ENCODE data around the gene PTPN14. TPM values are rescaled to one million over a fixed set of nuclear protein-coding genes. Genes with fewer than 3 reads are reported as not detected.

Gene PTPN14
- total and polyA plus RNA-seq, 2 of the 8 experiments (the other 6 are each of a cell fraction or from before 2014, with no cell fraction given): 14.4 to 93.6 TPM

- Histone ChIP-seq H2BK12ac (ENCODE audit: low read depth, low read length) (no peak overlapping the region), H4K8ac (ENCODE audit: extremely low read depth, insufficient read depth, low read length) (no peak overlapping the region), H2AK5ac (ENCODE audit: low read depth, low read length) (no peak overlapping the region), H4K5ac (ENCODE audit: insufficient read length, low read depth, low read length) (no peak overlapping the region), H3K9ac (replicated peaks in 1 of 4; ENCODE audit: extremely low read depth in 1 of 4, low read depth in 3 of 4, low read length in 3 of 4) (no peak overlapping the region; a peak in 1 of 7 replicates), H3K23ac (ENCODE audit: insufficient read length) (no peak overlapping the region), H2BK15ac (ENCODE audit: low read length) (no peak overlapping the region), H4K20me1 (replicated peaks in 1 of 2; ENCODE audit: control insufficient read depth in 1 of 2, insufficient read depth in 2 of 2, low read length in 2 of 2) (peaks cover 4 to 15% of the 10 kb centered on the region in 2 experiments), H2BK5ac (ENCODE audit: low read depth, low read length) (no peak overlapping the region), H3K27ac (ENCODE audit: low read depth, low read length) (no peak overlapping the region), H4K91ac (replicated peaks; ENCODE audit: insufficient read length, low read length) (no peak overlapping the region), H3K4ac (replicated peaks; ENCODE audit: insufficient read length, low read depth, low read length) (no peak overlapping the region), H3K27me3 (replicated peaks in 1 of 4; ENCODE audit: control insufficient read depth in 3 of 4, extremely low read depth in 1 of 4, insufficient read depth in 3 of 4, low read length in 3 of 4) (no peaks in the 10 kb centered on the region), H3K4me2 (ENCODE audit: insufficient read depth in 1 of 2, low read depth in 2 of 2, low read length in 2 of 2) (no peak overlapping the region; a peak in 1 of 4 replicates), H3K18ac (ENCODE audit: extremely low read depth, low read length) (no peak overlapping the region), H2BK120ac (replicated peaks; ENCODE audit: low read depth, low read length) (no peak overlapping the region), H3K4me1 (replicated peaks in 1 of 4; ENCODE audit: control insufficient read depth in 3 of 4, insufficient read depth in 4 of 4, low read length in 3 of 4) (peaks cover 2 to 9% (median 4%) of the 10 kb centered on the region in 4 experiments; a peak in 5 of 7 replicates), H2BK20ac (ENCODE audit: low read length) (no peak overlapping the region), H3K4me3 (ENCODE audit: extremely low read depth in 1 of 4, insufficient read depth in 2 of 4, low read depth in 3 of 4, low read length in 4 of 4) (no peak overlapping the region), H3K23me2 (ENCODE audit: low read depth, low read length) (peaks cover 8% of the 10 kb centered on the region; the same call in 1 of the 2 replicates), H3K14ac (ENCODE audit: insufficient read length) (no peak overlapping the region), H3K9me3 (ENCODE audit: insufficient read depth in 2 of 2, low read depth in 1 of 2, low read length in 1 of 2) (no peaks in the 10 kb centered on the region), H3K79me1 (ENCODE audit: low read depth, low read length) (peaks cover 17% of the 10 kb centered on the region), H3K79me2 (ENCODE audit: control insufficient read depth in 1 of 2, insufficient read depth in 2 of 2, low read length in 2 of 2) (peaks cover 26 to 85% of the 10 kb centered on the region in 2 experiments), H3K36me3 (ENCODE audit: control insufficient read depth in 2 of 4, insufficient read depth in 4 of 4, low read length in 3 of 4) (no peaks in the 10 kb centered on the region), H3K56ac (replicated peaks; ENCODE audit: insufficient read length, low read depth, low read length) (no peak overlapping the region), H2AFZ (ENCODE audit: low read length) (no peak overlapping the region)
- DNase-seq (ENCODE audit: low read depth in 1 of 2, low spot score in 2 of 2) (no peak), FAIRE-seq (no peak)
- WGBS, 2 experiments (ENCODE audit: extremely low coverage in 1 of 2, insufficient coverage in 1 of 2, insufficient read length in 1 of 2, insufficient replicate concordance in 2 of 2, low coverage in 1 of 2, low lambda C conversion rate in 2 of 2, missing lambda C conversion rate in 1 of 2): 77% methylated on average over 6 of the region's 6 CpGs; no CpG with 5 or more reads in 1 of the 2 experiments
- ChIA-PET CTCF (ENCODE audit: partially characterized antibody) (interaction anchor here (0.6 to 7.2 kb wide), 8 partner anchors 8 to 334 kb away, joined by 3 to 54 read pairs (median 4); no protein-coding TSS in a partner anchor), POLR2A (ENCODE audit: partially characterized antibody) (interaction anchor here (0.7 kb wide), 1 partner anchor 94 kb away, joined by 3 read pairs; no protein-coding TSS in a partner anchor)
- TF ChIP-seq SP4 (IDR thresholded peaks at IDR 0.05; ENCODE audit: low read length) (no peak), TEAD4 (IDR thresholded peaks at IDR 0.05; ENCODE audit: low read depth, low read length) (no peak), RNF2 (IDR thresholded peaks at IDR 0.05; ENCODE audit: borderline replicate concordance, low read depth, low read length, missing control alignments, poor library complexity, severe bottlenecking) (no peak), KDM5A (IDR thresholded peaks at IDR 0.05; ENCODE audit: low read length) (no peak), SUZ12 (IDR thresholded peaks at IDR 0.05; ENCODE audit: low read length) (no peak), HDAC2 (IDR thresholded peaks at IDR 0.05; ENCODE audit: borderline replicate concordance in 1 of 2, low read depth in 2 of 2, low read length in 2 of 2) (no peak), ASH2L (IDR thresholded peaks at IDR 0.05; ENCODE audit: low read length) (no peak), SAP30 (IDR thresholded peaks at IDR 0.05; ENCODE audit: insufficient read depth, insufficient replicate concordance, low read length) (no peak)
- TF ChIP-seq, protein P1, sequence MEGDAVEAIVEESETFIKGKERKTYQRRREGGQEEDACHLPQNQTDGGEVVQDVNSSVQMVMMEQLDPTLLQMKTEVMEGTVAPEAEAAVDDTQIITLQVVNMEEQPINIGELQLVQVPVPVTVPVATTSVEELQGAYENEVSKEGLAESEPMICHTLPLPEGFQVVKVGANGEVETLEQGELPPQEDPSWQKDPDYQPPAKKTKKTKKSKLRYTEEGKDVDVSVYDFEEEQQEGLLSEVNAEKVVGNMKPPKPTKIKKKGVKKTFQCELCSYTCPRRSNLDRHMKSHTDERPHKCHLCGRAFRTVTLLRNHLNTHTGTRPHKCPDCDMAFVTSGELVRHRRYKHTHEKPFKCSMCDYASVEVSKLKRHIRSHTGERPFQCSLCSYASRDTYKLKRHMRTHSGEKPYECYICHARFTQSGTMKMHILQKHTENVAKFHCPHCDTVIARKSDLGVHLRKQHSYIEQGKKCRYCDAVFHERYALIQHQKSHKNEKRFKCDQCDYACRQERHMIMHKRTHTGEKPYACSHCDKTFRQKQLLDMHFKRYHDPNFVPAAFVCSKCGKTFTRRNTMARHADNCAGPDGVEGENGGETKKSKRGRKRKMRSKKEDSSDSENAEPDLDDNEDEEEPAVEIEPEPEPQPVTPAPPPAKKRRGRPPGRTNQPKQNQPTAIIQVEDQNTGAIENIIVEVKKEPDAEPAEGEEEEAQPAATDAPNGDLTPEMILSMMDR (IDR thresholded peaks at IDR 0.05; ENCODE audit: control extremely low read depth in 1 of 3, insufficient read depth in 1 of 3, low read depth in 1 of 3, low read length in 3 of 3): no peak
Observed at GRCh38 chr1:214546886-214547641, 4.3 kb downstream of the PTPN14 start.
